T47D (cell line): ENCODE results near the gene KRR1.
"Not testable (repeated sequence)": the region's sequence is repeated elsewhere in the genome, so short reads cannot be mapped to it uniquely, and the experiment has no call there.

Experiments
- DNase-seq, 2 experiments: peaks; one replicate each; pipeline versions ENCODE4 v3.0.0 to v3.0.0-alpha.2; 2011 to 2012; ENCODE audit warnings: low read depth in 1 of 2, low spot score in 1 of 2
- JUND ChIP-seq: IDR thresholded peaks from 2 replicates; pipeline ENCODE4 v1.6.1; 2012; ENCODE audit warnings: low read depth
- in situ Hi-C: cut with HindIII; loops from 2 replicates; pipeline ENCODE4 v1.10.0; 2016; ENCODE audit warnings: low sequenced_read_pairs, low pct_unique_long_range_greater_than_20kb

The KRR1 gene

DNA sequence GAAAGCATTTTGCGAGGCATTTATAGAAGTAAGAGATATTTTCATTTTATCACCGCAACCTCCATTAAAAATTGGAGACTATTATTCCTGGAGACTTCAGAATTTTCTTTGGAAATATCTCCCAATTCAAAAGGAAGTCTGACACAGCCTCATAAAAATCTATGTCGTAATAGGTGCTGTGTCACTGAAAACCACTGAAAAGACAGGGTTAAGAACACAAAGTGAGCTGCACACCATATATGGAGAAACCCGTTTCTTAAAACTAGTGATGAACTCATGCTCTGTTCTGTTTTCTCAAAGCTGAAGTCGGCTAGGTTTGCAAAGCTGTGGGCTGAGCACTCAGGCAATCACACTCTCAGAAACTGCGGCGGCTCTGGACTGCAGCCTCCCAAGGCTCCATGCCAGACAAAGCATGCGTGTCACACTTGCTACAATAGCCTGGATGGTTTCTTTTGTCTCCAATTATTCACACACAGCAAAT lies 30.9 kb downstream of the KRR1 start, which contains the start of gene GLIPR1:
GLIPR1 (plus strand) TSS at position 287 of the 481 bp plus-strand sequence; CDS start at position 413, 126 bp downstream.
- TF ChIP-seq JUND: no peak
- in situ Hi-C loops: no loop called here
- peak; percentile 16 to 52 for DNase-seq

DNA sequence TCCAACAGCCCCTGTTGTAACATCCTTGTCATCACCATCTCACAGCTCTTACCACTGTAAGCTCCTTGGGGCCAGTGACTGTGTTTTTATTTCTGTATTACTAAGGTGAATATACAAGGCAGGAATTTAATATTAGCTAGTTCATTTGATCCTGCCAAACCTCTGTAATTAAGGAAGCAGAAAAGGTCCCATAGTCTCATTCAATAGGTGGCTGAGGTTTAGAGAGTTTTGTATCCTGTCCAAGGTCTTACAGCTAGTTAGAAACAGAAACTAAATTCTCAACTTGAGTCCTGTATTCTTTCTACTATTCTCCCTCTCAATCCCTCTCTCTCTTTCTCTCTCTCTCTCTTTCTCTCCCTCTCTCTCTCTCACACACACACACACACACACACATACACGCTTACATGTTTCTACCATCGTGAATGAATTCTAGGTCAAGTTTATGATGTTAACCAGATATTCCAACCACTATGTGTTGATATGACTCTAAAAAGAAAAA lies 31.4 kb downstream of the KRR1 start:
- in situ Hi-C loops: no loop called here
- no peak for DNase-seq
- TF ChIP-seq JUND: no peak

DNA sequence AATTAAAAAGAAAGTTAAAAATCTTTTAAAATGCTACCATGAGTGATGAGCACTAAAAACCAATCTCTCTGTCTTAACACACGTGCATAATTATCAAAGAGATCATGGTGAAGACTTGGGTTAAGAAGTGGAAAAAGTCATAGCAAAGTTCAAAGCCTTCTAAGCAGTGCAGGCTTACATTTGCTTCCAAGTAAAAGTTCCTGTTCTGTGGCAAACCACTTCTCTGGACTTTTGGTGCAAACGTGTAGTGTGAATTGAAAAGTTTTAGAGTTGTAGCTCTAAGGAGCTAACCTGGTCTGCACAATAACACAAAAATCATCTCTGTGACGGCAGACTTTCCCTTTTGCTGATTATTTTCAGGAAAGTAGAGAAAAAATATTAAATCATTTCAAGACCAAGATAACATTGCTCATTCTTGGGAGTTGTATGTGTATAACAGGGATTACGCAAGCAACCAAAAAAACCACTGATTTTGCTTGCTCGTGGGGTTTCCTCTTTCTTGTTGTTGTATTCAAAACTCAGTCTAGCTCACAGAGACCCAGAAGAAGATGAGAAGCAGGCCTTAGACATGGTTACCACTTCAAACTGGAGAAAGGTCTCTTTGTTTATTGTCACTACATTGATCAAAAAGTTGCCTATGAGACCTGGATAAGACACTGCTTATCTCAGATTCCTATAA lies 33.2 kb downstream of the KRR1 start:
- TF ChIP-seq JUND: no peak
- in situ Hi-C loops: no loop called here
- no peak for DNase-seq

DNA sequence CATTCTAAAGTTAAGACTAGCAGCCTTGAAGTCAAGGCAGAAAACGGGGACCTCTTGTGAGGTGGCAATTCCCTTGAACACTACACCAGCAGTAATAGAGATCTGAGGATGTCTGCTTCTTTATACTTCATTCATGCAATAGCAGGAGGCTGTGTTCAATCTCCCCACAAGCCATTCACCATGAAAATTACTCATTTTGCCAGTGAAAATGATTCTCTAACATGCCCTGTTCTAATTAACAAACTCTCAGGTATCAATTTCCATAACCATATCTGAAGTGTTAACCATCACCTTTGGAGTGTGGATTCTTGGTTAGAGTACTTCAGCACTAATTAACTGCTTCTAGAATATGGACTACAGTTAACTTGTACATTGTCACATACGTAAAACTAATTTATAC lies 34.3 kb downstream of the KRR1 start:
- no peak for TF ChIP-seq JUND
- no peak for DNase-seq
- in situ Hi-C loops: no loop called here

DNA sequence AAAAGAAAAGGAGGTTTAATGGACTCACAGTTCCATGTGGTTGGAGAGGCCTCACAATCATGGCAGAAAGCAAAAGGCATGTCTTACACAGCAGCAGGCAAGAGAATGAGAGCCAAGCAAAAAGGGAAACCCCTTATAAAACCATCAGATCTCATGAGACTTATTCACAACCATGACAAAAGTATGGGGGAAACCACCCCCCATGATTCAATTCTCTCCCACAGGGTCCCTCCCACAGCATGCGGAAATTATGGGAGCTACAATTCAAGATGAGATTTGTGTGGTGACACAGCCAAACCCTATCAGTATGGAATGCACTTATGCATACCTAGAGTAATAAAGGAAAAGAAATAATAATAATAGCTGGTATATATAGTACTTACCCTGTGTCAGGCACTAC lies 35.3 kb downstream of the KRR1 start:
- DNase-seq: no peak
- in situ Hi-C loops: no loop called here
- no peak for TF ChIP-seq JUND

DNA sequence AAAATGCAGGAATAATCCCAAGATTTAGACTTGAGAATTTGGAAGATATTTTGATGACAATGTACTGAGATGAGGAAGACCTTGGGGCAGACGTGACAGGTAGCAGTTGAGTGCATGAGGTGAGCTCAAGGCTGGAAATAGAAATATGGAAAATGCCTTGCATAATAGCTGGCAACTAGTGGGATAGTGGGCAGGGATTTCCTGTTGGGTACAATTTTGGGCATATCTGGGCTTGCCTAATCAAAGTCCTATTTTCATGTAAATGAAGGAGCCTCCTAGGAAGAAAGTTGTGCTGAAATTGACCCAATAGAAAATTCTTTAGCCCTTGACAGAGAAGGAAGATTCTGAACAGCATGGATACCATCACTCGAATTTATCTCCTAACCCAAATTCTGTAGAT lies 37.3 kb downstream of the KRR1 start:
- DNase-seq: no peak
- TF ChIP-seq JUND: no peak
- in situ Hi-C loops: no loop called here

DNA sequence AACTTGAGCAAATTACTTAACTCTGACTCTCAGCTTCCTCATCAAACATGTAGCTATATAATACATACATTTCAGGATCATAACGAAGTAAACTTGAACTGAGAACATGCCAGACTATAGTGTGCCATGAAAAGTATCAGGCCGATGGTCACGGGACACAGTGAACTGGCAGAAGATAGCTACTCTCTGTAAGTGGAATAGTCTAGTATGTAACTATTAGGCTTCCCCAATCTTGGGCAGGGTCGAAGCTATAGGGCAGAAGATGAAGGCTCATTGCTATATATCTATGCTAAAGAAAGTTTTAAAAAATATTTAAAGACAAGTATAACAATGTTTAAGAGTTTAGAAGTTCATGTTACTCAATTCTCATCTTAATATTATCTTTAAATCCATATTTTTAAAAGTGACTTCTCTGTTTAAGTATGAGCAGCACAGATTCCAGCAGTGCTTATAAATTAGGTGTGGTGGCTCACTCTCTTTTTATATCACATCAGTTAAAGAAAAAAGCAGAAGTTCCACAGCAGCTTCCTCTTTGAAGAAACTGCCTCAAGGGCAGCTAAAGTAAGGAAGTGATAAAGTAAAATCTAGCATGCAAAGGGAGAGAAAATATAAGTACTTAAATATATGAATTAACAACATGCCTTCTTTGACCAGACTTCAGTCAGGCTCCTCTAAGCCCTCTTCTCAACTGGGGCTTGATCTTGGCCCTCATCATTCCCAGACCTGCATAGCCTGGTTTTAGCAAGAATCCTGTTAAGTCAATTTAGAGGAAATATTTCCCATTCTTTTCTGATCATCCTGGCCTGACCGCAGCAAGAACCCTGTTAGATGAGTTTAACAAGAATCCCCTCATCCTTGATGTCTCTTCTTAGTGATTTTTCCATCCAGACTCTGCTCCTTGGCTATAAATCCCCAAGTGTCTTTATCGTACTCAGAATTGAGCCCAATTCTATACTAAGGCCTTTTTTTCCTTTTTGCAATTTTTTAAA lies 39.2 kb downstream of the KRR1 start:
- in situ Hi-C loops: no loop called here
- no peak for TF ChIP-seq JUND
- no peak for DNase-seq

DNA sequence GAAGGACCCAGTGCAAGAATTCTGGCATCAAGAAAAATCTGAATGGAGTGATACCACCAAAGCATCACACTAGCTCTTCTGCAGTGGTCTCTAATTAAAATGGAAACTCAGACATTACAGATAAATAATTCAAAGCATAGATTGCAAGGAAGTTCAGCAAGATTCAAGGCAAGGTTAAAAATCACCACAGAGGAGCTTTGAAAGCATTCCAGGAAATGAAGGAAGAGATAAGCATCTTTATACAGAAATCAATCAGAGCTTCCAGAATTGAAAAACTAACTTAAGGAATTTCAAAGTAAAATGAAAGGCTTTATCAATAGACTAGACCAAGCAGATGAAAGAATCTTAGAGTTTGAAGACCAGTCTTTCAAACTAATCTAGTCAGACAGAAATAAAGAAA lies 51.2 kb downstream of the KRR1 start:
- no peak for DNase-seq
- in situ Hi-C loops: no loop called here
- no peak for TF ChIP-seq JUND

DNA sequence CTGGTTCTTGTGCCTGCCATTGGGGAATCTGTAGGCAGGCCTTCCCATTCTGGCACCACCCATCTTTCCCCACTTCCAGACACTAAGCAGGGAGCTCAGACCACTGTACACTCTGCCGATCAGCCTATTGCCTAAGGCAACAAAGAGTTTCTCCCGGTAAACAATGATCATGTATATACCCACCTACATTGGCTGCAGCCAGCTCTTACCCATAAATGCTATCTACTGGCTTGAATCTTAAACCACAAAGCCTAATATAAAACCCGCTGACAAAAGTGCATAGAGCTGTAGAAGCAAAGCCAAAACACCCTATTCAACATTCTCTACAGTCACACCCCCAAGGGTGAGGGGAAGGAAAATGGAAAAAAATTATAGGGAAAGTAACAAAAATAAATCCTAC lies 51.7 kb downstream of the KRR1 start:
- no peak for TF ChIP-seq JUND
- no peak for DNase-seq
- in situ Hi-C loops: no loop called here

DNA sequence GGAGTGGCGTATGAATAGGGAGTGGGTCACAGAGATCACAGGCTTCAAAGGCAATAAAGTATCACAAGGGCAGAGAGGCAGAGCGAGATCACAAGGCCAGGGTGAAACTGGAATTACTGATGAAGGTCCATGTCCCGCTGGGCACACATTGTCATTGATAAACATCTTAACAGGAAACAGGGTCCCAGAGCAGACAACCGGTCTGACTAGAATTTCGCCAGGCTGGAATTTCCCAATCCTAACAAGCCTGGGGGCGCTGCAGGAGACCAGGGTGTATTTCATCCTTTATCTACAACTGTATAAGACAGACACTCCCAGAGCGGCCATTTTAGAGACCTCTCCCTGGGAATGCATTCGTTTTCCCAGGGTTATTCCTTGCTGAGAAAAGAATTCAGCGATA lies 53.5 kb downstream of the KRR1 start:
- in situ Hi-C loops: not testable (repeated sequence)
- DNase-seq: peak in 1 of 2 experiments; percentile 39

DNA sequence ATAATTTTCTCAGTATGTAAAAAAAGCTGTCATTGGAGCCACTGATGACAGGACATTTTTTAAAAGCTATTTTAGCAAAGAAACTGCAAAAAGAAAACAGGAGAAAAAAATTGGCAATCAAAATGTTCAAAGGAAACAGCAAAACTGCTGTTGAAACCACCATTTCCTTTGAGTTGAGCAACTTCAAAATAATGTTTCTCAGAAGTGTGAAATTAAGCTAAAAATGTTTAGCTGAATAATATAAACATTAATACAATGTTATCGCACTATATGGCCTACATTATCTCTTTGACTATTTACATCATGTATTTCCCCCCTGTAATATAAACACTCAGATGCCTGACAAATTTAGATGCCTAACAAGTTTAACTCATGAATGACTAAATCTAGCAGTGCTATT lies 54.2 kb downstream of the KRR1 start:
- in situ Hi-C loops: no loop called here
- TF ChIP-seq JUND: no peak
- no peak for DNase-seq

DNA sequence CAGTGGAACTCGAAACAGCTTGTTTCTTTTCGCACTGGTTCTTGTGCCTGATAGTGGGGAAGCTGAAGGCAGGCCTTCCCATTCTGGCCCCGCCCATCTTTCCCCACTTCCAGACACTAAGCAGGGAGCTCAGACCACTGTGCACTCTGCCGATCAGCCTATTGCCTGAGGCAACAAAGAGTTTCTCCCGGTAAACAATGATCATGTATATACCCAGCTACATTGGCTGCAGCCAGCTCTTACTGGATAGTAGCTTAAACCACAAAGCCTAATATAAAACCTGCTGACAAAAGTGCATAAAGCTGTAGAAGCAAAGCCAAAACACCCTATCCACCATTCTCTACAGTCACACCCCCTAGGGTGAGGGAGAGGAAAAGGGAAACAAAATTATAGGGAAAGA lies 55.6 kb downstream of the KRR1 start:
- TF ChIP-seq JUND: no peak
- no peak for DNase-seq
- in situ Hi-C loops: no loop called here
